Medulla oblongata (tissue), 1 donor: ENCODE measurements around the gene KCNK1.
A peak's percentile ranks its signal among the peaks of the same experiment; 100 is the strongest.

Source experiments
- DNase-seq: peaks from one replicate; pipeline ENCODE4 v3.0.0-alpha.2; 2015; ENCODE audit errors: extremely low spot score

KCNK1 gene

DNA sequence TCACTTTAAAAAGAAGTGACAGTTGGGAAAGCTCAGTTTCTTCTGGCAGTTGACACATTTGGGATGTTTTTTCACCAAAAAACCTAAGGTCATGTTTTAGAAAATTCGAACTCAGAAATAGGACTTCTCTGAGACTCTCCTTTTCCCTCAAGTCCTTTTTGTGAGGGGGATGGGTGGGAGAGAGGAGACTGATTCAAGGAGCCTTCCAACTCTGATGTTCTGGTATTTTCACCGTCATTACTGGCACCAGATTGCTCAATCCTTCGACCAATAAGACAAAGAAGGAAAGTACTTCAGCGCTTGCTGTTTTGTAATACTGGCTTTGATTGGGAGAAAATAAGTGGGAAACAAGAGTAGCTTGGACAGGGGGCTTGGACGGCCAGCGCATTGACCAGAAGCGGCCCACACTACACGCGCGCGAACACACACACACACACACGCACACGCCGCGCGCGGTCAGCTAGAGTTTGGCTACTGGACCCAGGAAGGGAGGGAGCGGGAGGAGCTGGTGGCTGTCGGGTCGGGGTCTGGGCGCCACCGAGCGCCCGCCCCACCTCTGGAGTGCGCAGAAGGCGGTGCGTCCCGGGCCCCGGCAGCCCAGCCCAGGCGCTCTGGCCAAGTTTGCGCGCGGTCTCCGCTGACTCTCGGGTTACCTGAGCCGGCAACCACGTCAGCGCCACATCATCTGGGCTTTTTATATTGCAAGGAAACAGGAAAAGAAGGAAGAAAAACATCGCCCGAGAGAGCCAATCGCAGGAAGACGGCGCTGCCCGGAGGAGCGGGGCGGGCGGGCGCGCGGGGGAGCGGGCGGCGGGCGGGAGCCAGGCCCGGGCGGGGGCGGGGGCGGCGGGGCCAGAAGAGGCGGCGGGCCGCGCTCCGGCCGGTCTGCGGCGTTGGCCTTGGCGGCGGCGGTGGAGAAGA, at the start of gene KCNK1:
TSS of gene KCNK1 (plus strand) at position 855 of the 921 bp plus-strand sequence. CDS start at position 921, 66 bp downstream.
- DNase-seq = peak; percentile 38

DNA sequence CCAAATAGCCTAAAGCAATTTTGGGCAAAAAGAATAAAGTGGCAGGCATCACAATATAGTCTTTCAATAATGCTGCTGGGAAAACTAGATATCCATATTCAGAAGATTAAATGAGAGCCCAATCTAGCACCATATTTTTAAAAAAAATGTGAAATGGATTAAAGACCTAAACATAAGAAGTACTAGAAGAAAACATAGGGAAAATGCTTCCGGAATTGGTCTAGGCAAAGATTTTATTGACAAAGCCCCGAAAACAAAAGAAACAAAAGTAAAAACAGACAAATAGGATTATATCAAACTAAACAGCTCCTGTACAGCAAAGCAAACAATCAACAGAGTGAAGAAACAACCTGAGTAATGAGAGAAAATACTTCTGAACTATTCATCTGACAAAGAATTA, 48.6 kb upstream of the KCNK1 start:
- no peak for DNase-seq

DNA sequence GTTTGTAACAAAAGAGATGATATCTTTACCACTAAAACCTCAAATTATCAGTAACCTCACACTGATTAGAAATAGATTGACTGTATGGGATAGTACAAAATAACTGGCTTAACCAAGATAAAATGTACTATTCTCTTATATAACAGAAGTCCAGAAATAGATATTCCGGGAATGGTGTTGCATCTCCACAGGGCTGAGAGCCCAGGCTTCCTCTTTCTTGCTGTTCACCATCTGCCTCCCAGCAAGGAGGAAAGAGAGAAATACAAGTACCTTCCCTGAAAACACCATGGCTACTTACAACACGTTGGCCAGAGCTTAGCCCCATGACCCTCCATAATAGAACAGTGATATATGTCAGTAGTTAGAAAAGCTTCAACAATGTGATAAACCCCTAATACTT, 47.0 kb upstream of the KCNK1 start:
- no peak for DNase-seq

DNA sequence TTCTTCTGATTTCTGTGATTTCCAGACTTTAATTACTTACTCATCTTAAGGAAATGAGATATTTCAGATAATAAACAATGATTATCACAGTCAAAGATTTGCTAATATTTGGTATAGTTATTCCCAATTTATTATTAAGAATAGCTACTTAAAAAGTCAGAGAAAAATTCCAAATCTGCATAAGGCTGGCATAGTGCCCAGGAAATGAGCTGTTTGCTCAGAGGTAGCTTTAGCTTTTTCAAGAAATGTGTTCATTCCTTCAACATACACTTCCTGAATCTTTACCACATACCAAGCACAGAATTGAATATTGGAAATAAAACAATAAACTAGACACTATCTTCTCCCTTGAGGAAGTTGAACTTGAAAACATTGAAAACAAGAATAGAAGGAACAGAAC, 44.3 kb upstream of the KCNK1 start:
- no peak for DNase-seq

DNA sequence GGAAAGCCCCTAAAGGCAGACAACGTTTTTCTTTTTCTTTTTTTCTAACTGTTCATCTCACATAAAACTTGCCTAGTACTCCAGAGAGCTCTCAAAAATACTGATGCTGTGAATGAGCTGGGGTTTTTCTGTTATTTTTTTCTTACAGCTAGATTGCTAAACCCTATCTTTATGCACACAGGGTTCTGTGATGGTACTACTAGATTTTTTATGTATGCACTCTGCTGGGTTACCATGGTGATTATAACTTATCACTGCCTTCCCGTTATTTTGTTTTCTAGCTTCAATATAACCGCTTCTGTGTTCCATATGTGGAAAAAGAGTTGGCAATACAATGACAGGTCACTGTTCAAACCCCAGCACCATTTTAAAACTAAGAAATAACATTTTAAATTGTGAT, 43.7 kb upstream of the KCNK1 start:
- no peak for DNase-seq

DNA sequence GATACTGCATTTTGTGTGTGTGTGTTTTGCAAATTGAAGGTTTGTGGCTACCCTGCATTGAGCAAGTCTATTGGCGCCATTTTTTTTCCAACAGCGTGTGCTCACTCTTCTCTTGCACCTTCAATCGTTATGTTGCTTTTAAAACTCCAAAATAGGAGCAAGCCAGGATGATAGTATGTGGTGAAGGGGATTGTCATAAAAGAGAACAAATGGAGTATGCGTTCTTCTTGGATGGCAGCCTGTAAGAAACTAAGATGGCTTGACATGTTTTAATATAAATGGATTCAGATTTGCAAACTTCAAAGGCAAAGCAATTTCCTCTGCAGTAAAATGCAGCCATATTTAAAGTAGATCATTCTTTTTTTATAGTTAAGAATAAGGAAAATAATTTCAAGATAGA, 43.2 kb upstream of the KCNK1 start:
- no peak for DNase-seq

DNA sequence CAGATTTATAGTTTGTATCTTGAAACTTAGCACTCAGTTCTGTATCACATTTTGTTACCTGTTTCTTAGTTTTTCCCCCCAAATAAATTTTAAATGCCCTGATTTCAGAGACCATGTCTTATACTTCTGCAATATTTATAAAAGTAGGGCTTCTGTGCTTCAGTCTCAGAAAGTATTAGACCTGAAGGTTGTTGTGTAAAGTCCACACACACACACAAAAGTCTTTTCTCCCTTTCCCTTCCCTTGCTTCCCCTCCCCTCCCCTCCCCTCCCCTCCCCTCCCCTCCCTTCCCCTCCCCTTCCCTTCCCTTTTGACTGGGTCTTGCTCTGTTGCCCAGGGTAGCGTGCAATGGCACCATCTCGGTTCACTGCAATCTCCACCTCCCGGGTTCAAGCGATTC, 41.0 kb upstream of the KCNK1 start:
- DNase-seq = no peak

DNA sequence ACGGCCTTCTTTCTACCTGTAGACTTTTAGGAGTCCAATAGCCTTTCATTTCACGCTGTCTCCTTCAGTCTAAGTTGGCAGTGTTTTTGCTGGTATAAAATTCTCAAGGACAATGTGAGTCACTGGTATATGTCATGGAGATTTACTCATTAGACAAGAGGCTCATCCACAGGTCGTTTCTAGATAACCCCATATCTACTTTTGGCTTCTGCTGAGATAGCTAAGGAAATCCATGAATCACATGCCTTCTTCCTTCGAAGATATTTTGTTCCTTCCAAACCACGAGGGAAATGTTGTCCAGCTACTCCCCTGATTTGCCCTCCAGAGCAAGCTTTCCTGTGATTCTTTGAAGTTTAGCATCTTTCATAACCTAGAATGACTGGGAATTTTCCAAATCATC, 38.5 kb upstream of the KCNK1 start:
- DNase-seq = no peak

DNA sequence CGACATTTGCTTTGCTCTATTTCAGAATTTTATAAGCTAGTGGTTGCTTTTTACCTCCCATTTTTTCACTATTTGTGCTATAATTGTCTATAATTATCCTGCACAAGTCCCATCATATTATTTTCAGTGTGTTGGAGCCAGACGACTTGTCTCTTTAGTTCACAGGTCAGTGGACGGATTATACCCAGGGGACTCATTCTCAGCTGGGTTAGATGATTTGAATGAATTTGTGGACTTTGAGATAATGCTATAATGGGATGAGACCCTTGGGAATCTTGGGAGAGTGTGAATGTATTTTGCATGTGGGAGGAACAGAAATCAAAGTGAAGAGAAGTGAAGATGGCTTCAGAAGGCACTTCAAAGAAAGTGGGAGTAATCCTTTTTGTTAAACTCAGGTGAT, 31.5 kb upstream of the KCNK1 start:
- no peak for DNase-seq

DNA sequence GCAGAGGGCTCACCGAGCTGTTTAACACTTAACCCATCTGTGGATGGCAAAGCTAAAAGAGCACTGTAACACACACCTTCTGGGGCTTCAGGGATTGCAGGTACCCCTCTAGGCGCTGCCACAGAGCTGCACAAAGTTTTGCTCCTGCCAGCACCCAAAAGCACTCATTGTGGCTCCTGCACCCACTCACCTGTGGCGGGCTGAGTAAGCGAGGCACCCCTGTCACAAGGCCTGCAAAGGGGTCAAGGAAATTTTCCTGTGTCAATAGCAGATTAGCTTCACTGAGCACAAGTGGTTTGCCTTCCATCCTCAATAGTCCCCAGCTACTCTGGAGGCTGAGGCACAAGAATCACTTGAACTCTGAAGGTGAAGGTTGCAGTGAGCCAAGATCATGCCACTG, 29.5 kb upstream of the KCNK1 start:
- no peak for DNase-seq

DNA sequence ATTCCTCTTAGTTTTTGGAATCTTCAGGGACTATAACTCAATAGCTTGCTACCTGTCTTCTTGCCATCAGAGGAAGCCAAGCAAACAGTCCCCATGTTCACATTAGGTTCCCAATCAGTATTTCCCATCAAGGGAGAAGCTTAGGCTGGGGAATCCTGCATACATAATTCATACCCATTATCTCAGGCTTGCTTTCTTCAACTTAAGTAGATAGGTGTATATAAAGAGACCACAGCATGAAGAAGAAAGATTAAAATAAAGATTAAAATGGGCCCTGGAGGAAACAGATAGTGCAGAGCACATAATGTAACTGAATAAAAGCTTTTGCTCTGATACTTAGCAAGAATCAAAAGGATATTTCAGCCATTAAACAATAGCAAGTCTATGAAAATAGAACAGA, 29.0 kb upstream of the KCNK1 start:
- DNase-seq = no peak

DNA sequence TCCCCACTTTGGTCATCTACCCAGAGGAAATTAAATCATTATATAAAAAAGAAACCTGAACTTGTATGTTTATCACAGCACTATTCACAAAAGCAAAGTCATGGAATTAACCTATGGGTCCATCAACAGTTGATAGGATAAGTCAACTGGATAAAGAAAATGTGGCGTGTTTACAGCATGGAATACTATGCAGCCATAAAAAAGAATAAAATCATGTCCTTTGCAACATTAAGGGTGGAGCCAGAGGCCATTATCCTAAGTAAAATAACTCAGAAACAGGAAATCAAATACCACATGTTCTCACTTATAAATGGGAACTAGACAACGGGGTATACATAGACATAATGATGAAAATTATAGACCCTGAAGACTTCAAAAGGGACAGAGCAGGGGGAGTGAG, 27.6 kb upstream of the KCNK1 start:
- DNase-seq = no peak

DNA sequence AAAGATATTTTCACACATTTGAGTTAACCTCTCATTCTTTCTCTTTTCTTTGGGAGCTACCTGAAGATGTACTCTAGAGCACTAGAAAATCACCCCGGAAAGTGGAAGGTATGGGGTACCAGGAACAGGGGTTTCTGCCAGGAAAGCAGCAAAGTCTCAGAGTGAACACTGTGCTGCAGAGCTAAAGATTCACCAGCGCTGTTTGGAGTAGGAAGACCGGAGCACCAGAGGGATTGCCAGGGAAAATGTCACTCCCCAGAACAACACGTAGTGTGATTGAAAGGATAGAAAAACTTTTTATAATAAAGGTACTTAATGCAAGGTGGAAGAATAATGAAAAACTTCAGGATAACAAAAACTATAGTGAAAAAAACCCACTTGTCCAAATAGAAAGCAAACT, 26.7 kb upstream of the KCNK1 start:
- DNase-seq = no peak

DNA sequence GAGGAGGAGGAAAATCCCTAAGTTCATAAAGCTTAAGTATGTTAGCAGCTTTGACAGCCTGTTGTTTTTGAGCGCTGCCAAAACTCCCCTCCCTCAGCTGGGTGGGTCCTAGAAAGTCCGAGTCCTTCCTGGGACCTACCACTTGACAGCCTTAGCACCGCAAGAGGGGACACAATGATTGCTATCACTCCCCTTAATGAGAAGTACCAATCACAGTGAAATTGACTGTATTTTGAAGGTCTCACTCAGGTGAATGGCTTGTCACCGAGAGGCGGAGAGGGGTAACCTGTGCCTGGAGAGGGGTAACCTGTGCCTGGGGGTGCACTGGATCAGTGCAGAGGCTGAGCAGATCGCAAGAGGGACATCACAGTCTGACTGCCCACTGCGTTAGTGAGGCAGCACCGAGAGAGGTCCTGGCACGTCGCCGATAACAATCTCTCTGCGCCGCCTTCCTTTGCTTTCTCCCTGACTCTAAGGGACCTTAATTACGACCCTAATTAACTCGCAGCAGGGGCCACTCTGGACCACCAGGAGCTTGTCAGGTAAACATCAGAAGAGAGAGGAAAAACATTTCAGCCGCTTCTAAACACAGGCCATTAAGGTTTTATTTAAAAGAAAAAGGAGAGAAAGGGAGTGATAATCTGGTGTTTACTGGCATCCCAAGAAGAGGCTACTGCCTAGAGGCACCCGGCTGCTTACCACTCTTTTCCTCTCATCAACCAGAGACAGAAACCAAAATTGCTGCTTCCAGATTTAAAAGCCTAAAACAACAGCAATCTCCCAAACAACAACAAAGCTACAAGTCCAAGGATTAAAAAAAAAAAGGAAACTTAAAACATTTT, 25.7 kb upstream of the KCNK1 start:
- no peak for DNase-seq

DNA sequence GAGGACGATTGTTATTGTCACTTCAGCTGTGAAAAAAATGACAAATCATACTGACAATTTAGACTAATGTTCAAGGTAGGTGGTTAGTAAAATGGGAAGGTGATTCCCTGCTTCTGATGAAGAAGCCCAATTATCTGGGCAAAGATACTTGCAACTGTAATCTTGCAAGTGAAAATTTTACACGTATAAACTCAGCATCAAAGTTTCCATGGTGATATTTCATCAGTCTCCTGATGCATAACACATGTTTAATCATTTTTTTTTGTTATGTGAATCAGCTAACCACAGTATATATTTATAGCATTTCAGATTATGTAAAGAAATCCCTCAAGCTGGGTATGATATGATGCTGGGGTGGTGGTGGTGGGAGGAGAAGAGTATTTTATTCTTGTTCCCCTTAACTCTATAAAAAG, 16.4 kb upstream of the KCNK1 start:
- no peak for DNase-seq

DNA sequence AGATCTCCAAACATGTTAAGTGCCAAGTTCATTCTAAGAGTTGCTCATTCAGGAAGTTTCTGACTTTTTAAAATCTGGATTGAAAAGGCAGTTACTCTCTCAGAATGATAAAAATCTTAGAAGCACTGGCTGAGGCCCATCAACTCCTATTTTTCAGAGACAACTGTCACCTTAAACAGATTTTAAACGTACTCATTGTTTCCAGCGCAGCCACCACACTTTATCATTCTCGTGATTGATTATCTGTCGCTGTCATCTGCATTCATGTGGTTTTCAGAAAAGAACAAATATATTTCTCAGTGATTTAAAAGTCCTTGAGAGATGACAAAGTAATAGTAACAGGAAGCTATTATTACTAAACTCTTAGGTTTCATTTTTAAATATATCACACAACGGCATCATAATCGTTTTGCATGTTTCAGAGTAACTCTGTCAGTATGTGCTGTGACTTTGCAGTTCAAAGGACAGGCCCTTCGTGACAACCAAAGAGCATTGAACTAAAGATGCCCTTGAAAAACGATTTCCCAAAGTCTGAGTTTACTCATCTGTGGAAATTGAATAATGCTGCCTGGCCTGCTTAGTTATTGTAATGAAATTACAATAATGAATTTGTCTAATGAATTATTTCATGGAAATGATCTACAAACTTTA, 14.9 kb upstream of the KCNK1 start:
- DNase-seq = no peak

DNA sequence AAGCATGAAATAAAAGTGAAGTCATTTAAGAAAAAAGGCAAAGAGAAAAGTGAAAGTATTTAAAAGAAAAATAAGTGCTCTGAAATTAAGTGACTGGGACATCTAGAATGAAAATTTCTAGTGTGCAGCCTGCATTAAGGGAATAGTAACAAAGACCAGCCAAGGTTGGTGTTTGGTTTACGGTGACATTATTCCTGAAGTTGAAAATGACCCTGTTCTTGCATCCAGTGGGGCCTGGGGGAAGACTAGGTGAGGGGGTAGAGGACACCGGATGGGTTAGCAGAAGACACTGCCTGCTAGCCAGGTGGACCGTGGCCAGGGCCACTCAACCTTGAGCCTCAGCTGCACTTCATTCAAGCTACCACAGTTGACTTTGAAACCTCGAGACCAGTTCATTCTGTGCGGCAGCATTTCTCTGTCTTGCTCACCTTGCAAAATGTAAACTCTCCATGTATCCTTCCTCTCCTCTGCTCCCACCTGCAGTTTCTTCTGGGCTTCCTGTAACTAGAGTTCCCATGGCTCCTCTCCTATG, 14.3 kb upstream of the KCNK1 start:
- no peak for DNase-seq

DNA sequence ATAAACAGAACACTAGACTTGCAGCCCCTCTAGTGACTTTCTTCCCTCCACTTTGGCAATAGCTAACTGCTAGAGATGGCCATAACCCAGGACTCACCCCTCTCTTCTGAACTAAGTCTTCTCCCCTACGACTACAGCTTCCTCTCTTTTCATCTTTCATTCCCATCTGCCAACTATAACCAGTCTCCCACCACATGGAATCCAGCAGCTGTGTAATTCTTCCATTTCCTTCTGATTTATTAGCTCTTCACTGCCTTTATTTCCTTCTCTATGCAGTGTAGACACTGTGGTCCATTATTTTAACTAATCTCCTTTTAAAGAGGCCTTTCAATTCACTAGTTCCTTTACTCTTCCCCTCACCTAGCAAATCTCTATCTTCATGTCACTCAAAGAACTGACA, 13.4 kb upstream of the KCNK1 start:
- no peak for DNase-seq

DNA sequence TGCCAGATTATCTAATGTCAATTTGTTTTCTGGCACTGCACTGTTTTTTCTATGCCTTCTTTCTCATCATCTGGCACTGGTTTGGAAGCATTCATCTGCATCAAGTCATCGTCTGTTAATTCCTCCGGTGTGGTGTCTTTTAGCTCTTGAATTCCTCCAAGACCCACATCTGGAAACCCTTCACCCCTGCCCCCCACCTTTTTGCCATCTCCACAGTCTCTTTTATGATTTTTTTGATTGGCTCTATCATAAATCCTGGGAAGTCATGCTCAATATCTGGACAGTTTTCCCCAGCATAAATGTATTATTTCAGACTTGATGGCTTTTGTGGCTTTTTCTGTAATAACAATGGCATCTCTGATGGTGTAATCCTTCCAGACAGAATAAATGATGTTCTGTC, 10.4 kb upstream of the KCNK1 start:
- DNase-seq = no peak

DNA sequence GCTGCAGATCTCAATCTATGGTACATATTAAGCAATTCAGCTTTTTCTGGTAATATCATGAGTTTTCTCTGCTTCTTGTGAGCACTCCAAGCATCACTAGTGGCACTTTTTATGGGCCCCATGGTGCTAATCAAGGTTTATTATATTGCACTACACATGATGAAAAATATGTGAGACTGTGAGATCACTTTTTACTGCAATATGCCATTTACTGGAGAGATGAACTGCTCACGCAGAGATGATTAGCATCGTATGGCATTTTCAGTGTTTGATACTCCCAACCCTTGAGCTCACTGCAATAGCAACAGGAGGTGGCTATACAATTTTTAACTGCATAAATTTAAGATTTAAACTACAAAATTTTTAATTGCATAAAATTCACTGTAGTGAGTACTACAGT, 8.7 kb upstream of the KCNK1 start:
- no peak for DNase-seq

DNA sequence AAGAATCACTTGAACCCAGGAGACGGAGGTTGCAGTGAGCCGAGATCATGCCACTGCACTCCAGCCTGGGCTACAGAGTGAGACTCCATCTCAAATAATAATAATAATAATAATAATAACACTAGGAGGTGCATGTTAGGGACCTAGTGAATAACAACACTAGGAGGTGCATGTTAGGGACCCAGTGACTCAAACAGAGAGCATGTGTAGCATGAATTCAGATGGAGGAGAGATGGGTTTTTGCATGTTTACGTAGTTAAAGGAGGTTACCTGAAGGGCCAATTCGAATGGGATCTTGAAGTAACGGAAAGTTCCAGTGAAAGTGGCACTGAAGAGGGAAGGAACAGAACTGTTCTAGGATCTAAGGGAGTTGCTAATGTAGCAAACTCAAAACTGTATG, 7.1 kb upstream of the KCNK1 start:
- no peak for DNase-seq
